NCI-H345 treated with DMSO at 0.1 percent for 48 hours (cell line): Measurements from ENCODE around the gene CCDC137.

Experiments used
- DNase-seq: peaks from one replicate; lab custom pipeline; 2025; ENCODE audit not compliant: unreplicated experiment; lab: John Stamatoyannopoulos, UW

The CCDC137 gene

DNA sequence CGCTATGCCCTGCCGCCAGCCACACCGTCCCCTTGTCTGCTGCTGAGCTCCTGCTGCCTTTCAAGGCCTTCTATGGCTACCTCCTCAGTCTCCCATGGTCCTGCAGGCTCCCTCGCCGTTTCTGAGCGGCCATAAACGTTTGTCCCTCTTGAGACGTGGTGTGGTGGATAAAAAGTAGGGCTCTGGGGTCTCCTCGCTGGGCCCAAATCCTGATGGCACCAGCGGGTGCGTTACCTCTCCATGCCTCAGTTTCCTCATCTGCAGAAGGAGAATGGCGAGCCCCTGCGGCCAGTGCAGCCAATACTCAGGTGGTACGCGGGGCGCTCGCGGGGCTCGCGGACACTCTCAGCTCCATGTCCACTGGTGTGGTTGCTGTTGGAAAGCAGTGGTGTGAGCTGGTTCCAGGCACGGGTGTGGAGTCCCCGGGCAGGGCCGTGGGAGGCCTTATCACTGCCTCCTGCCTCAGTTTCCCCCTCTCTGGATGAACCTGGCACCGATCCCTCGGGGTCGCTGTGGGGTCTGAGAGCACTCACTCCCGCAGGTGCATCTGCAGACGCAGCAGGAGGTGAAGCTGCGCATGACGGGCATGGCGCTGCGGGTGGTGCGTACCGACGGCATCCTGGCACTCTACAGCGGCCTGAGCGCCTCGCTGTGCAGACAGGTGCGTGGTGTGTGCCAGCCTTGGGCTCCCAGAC, 48.0 kb downstream of the CCDC137 start:
- DNase-seq, result no peak

DNA sequence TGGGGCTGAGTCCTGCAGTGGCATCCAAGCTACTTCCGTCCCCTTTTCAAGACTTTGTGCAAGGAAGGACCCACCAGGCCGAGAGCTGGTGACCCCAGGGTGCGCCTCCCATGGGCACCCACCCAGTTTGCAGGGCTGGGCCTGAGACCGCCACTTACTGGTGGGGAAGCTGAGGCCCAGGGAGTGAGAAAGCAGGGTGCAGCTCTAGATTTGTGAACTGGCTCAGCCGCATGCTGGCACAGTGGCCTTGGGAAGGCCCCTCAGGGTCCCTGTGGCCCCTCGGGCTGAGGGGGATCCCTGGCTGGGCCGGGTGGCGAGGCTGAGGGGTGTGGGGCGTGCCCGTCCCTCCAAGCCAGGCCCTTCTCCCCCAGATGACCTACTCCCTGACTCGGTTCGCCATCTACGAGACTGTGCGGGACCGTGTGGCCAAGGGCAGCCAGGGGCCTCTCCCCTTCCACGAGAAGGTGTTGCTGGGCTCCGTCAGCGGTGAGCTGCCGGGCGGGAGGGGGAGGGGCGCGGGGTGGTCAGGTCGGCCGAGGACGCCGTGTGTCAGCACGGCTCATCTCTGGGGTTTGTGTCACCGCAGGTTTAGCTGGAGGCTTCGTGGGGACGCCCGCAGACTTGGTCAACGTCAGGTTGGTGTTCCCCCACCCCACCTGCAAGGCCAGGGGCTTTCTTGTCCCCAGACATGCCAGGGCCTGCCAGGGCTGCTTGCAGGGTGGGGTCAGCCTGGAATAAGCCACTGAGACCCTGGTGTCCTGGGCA, 48.8 kb downstream of the CCDC137 start:
- DNase-seq, result no peak

DNA sequence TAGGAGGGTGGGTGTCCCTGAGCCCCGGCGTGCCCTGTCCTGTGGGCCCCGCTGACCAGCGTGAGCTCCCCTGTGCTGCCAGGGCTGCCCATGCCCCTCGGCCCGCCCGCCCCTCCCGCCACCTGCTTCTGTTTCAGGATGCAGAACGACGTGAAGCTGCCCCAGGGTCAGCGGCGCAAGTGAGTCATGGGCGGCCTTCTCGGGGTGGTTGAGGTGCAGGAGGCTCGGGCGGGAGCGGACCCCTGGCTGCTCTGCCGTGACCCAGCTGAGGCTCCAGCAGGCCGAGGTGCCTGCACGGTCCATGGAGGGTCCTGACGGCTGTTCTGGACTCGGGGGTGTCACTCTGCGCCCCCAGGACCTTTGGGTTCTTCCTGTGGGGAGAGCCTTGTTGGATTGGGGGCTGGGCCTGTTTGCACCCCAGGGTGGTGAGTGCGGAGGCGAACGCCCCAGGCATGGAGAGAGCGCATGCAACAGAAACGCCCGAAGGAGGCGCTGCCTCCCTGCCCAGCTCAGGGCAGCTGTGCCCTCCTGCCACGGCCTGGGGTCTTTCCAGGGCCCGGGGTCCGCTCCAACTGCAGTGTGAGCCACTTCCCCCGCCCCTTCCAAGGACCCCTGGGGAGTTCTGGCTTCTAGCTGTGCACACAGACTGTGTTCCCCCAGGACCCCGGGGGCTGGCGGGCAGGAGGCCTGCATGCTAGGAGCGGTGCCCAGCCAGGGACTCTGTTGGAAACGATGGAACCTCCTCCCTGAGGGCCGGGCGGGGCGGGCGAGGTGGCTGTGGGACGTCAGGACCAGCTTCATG, 49.5 kb downstream of the CCDC137 start:
- DNase-seq, result no peak

DNA sequence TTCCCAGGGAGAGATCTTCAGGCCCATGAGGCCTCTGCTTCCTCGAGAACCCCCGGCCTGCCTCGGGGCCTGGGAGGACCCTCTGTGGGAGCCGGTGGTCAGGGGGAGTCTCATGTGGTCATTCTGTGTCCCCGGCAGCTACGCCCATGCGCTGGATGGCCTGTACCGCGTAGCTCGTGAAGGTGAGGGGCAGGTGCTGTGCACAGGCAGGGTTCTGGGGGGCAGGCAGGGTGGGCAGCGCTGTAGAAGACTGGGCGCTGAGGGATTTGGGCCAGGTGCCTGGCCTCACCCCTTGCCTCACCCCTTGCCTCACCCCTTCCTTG, 50.1 kb downstream of the CCDC137 start:
- DNase-seq, result no peak

DNA sequence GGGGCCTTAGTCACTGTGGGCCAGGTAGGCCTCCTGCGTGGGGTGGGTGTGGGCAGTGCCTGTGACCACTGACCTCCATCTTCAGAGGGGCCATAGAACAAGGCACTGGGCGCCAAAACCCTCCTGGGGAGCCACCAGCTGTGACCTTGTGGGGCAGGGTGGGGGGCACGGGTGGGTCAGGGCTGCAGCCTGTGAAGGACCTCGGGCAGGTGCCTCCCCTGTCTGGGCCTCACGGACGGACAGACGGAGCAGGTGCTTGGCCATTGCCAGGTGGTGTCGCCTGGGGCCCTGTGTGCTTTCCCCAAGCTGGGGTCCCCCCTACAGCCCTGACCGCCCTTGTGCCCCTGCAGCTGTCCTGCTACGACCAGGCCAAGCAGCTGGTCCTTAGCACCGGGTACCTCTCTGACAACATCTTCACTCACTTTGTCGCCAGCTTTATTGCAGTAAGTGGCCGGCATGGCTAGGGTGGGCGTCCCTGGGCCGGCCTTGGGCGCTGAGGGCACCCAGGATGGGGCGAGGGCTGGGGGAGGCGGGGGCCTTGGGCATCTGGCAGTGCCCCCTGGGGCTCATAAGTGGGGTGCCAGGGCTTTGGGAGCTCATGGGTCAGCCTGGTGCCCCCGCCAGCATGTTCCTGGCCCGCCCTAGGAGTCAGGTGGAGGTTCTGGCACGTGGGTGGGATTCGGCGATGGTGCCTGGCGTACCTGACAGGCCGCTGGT, 50.7 kb downstream of the CCDC137 start:
- DNase-seq, result no peak

DNA sequence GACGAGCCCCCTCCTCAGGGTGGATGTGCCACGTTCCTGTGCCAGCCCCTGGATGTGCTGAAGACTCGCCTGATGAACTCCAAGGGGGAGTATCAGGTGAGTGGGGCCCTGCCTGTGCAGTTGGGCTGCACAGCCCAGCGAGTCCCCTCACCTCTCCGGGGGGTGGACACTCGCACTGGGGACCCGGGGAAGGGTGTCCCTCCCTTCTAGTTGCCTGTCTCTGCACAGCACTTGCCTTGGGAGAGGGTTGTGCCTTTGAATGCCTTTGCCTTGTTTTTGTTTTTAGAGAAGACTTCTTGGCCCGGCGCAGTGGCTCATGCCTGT, 51.2 kb downstream of the CCDC137 start:
- DNase-seq, result no peak

DNA sequence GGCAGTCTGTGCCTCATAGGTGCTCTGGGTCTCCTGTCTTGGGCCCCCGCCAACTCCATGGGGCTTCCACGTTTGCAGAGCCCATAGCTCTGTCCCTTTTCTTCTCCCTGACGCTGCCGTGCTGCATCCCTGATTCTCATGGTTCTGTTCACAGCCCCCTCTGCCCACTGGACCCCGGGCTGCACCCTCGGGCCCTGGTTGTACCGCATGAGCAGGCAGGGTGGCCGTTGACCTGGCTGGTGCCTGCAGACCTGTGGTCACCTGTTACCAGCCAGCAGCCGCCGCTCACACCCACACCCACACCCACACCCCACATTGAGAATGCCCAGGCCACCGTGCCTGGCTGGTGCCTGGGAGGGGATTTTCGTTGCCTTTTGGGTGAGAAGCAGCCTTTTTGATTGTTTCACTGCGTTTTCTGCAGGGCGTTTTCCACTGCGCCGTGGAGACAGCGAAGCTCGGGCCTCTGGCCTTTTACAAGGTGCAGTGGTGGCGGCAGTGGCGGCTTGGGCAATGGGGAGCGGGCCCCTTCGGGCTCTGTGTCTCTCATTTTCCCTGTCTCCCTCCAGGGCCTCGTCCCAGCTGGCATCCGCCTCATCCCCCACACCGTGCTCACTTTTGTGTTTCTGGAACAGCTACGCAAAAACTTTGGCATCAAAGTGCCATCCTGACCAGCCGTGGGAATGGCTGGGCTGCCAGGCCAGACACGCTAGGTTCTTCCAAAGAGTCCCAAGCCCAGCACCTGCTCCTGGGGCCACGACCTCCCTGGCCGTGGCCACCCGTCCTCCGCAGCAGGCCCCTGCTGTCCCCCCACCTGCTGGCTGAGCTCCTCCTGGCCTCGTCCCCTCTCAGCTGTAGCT, 53.1 kb downstream of the CCDC137 start:
- no peak for DNase-seq

DNA sequence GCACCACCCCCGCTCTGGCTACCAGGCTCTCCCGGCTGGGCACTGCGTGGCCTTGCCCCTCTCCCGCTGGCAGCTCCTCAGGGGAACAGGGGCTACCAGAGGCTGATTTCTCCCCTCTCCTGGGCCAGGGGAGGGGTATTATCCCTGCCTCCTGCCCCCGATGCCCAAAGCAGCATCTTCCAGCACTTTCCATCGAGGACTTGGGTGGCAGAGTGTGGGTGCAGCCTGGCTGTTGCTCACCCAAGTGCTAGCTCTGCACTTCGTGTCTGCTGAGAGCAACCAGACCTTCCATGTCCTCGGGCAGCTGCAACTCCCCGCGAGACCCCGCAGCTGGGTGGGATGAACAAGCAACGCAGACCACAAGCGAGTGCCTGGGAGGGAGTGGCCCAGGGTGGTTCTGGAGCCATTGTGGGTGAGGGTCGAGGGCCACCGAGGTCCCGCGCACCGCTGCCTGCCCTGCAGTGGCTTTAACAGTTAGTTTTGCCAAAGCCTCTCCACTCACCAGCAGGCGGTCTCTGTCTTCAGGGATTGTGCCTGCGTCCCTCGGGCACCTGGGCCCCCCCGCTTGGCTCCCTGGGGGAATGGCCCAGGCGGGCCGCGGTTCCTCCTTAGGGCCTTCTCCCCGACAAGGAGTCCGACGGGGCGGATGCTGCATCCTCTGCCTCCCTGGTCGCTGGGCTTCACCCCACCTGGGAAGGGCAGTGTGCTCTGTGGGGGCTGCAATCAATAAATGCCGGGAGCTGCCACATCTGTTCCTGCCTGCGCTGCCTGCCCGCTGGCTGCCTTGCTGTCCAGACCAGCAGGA, 53.9 kb downstream of the CCDC137 start:
- no peak for DNase-seq

DNA sequence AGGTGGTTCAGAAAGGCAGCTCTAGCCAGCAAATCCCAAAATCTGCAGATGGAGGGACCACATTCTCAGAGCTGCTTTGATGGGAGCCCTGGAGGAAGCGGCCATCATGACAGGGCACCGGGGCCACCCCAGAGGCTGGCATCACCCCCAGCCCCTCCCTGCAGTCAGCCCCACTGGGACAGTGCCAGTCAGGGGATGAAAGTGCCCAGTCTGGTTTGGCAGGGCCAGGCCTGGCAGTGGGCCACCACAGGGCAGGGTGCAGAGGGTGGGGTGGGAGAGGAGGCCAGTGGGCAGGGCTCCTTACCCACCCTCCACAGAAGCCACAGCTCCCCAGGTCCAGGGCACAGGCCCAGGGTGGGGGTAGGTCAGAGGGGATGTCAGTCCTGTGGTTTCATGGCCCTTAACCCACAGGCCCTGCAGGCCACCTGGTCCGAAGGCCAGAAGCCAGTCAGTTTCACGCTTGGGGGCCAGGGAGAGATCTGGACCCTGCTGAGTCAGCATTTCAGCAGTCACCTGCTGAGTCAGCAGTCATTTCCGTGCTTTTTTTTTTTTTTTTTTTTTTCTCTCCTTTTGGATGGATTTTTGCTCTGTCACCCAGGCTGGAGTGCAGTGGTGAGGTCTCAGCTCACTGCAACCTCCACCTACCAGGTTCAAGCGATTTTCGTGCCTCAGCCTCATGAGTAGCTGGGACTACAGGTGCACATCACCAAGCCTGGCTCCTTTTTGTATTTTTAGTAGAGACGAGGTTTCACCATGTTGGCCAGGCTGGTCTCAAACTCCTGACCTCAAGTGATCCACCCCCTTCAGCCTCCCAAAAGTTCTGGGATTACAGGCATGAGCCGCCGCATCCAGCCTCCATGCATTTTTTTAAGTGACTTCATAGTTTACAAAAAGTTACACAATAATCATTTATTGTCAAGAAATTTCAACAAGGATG, 55.9 kb downstream of the CCDC137 start:
- DNase-seq, result no peak
